IMR-90 (cell line): ENCODE measurements around the gene IL23A. TPM values are rescaled to one million over a fixed set of nuclear protein-coding genes. Genes with fewer than 3 reads are reported as not detected.

Experiments
- ATAC-seq: fragments of 200-7000 bp; cut with Tn5 transposase; 2 replicates; pipeline ENCODE4 v1.9.1; 2020; ENCODE audit warnings: low read depth, mild to moderate bottlenecking, moderate library complexity
- BruUV-seq: library from RNA; stranded (reverse); fragments of 400-500 nt; replicated peaks from 2 replicates; lab custom pipeline; 2021; lab: Mats Ljungman, UMichigan
- CTCF ChIA-PET: fragments of 300-600 bp; formaldehyde crosslinking; extraction: SDS; loops from one replicate; lab custom pipeline; 2021; ENCODE audit warnings: antibody characterized with exemption; lab: Yijun Ruan, JAX
- POLR2A ChIA-PET: fragments of 300-600 bp; sonication (Branson Sonifier 250); formaldehyde crosslinking; loops from one replicate; lab custom pipeline; 2022; ENCODE audit warnings: antibody characterized with exemption; ENCODE audit not compliant: unreplicated experiment; lab: Charles Lee
- DNase-seq: peaks from one replicate; pipeline ENCODE4 v3.0.0; 2013
- H2AFZ ChIP-seq: replicated peaks from 2 replicates; pipeline ENCODE3; 2013; ENCODE audit warnings: low read length, mild to moderate bottlenecking; ENCODE audit not compliant: poor library complexity
- H2AK5ac ChIP-seq: 2 replicates; pipeline ENCODE4 v1.6.1; 2013; ENCODE audit warnings: low read depth, low read length, inconsistent platforms
- H2AK9ac ChIP-seq: replicated peaks from 2 replicates; pipeline ENCODE3; 2013; ENCODE audit warnings: mild to moderate bottlenecking, low read depth, low read length, moderate library complexity; ENCODE audit not compliant: poor library complexity
- H2BK120ac ChIP-seq: 2 replicates; pipeline ENCODE4 v1.6.1; 2013; ENCODE audit warnings: low read depth, low read length, inconsistent platforms
- H2BK15ac ChIP-seq: 3 replicates; pipeline ENCODE4 v1.6.1; 2013; ENCODE audit warnings: low read depth, low read length, inconsistent platforms
- H2BK20ac ChIP-seq: 2 replicates; pipeline ENCODE4 v1.6.1; 2013; ENCODE audit warnings: low read depth, mild to moderate bottlenecking, inconsistent platforms, low read length, moderate library complexity
- H2BK5ac ChIP-seq: 2 replicates; pipeline ENCODE4 v1.6.1; 2013; ENCODE audit warnings: mild to moderate bottlenecking, low read depth, low read length, inconsistent platforms; ENCODE audit not compliant: poor library complexity, severe bottlenecking
- H3K14ac ChIP-seq: replicated peaks from 2 replicates; pipeline ENCODE4 v1.6.1; 2013; ENCODE audit warnings: low read depth, low read length, inconsistent platforms
- H3K18ac ChIP-seq: 2 replicates; pipeline ENCODE4 v1.6.1; 2013; ENCODE audit warnings: low read depth, low read length, control low read depth
- H3K23ac ChIP-seq: 2 replicates; pipeline ENCODE4 v1.6.1; 2013; ENCODE audit warnings: low read depth, low read length, inconsistent platforms
- H3K27ac ChIP-seq: 2 replicates; pipeline ENCODE4 v1.5.1; 2013; ENCODE audit warnings: mild to moderate bottlenecking, control low read depth, low read length; ENCODE audit not compliant: insufficient read depth
- H3K27me3 ChIP-seq: 2 replicates; pipeline ENCODE4 v1.6.1; 2013; ENCODE audit warnings: low read length; ENCODE audit not compliant: control insufficient read depth, insufficient read depth
- H3K36me3 ChIP-seq: 2 replicates; pipeline ENCODE4 v1.6.1; 2013; ENCODE audit warnings: low read length, mixed read lengths; ENCODE audit not compliant: control insufficient read depth, insufficient read depth
- H3K4ac ChIP-seq: 2 replicates; pipeline ENCODE4 v1.6.1; 2013; ENCODE audit warnings: low read depth, low read length, inconsistent platforms
- H3K4me1 ChIP-seq: 2 replicates; pipeline ENCODE4 v1.6.1; 2013; ENCODE audit warnings: low read length, mixed read lengths; ENCODE audit not compliant: control insufficient read depth, insufficient read depth
- H3K4me2 ChIP-seq: 2 replicates; pipeline ENCODE4 v1.6.1; 2013; ENCODE audit warnings: low read depth, mild to moderate bottlenecking, control low read depth, low read length, moderate library complexity
- H3K4me3 ChIP-seq: 2 replicates; pipeline ENCODE4 v1.5.1; 2013; ENCODE audit warnings: low read depth, mild to moderate bottlenecking, control low read depth, low read length, moderate library complexity; ENCODE audit not compliant: insufficient read depth
- H3K56ac ChIP-seq: 2 replicates; pipeline ENCODE4 v1.6.1; 2013; ENCODE audit warnings: low read length, inconsistent platforms; ENCODE audit not compliant: insufficient read depth; ENCODE audit errors: extremely low read depth
- H3K79me1 ChIP-seq, 2 experiments: 2 replicates each; pipeline ENCODE4 v1.6.1; 2013; ENCODE audit warnings: low read length in 2 of 2, inconsistent platforms in 1 of 2, low read depth in 1 of 2
- H3K9ac ChIP-seq: 2 replicates; pipeline ENCODE4 v1.6.1; 2013; ENCODE audit warnings: low read depth, low read length, control low read depth
- H3K9me1 ChIP-seq: 2 replicates; pipeline ENCODE4 v1.6.1; 2013; ENCODE audit warnings: low read length, inconsistent platforms; ENCODE audit not compliant: insufficient read depth
- H3K9me3 ChIP-seq: 2 replicates; pipeline ENCODE4 v1.6.1; 2013; ENCODE audit warnings: low read length; ENCODE audit not compliant: control insufficient read depth, insufficient read depth
- H4K20me1 ChIP-seq: 2 replicates; pipeline ENCODE4 v1.6.1; 2013; ENCODE audit warnings: low read length, inconsistent platforms; ENCODE audit not compliant: insufficient read depth
- H4K5ac ChIP-seq: 2 replicates; pipeline ENCODE4 v1.6.1; 2013; ENCODE audit warnings: mild to moderate bottlenecking, low read depth, low read length, control low read depth
- H4K8ac ChIP-seq, 2 experiments: 2 replicates each; pipeline ENCODE4 v1.6.1; 2013; ENCODE audit warnings: low read depth in 2 of 2, low read length in 2 of 2, control low read depth in 1 of 2, inconsistent platforms in 1 of 2
- H4K91ac ChIP-seq: 2 replicates; pipeline ENCODE4 v1.6.1; 2013; ENCODE audit warnings: low read depth, low read length, inconsistent platforms; ENCODE audit not compliant: insufficient read depth
- BHLHE40 ChIP-seq: fragments of 150-350 bp; IDR thresholded peaks from 2 replicates; pipeline ENCODE4 v1.6.1; 2016; ENCODE audit warnings: mild to moderate bottlenecking, low read depth, low read length
- CEBPB ChIP-seq: IDR thresholded peaks from 2 replicates; pipeline ENCODE4 v1.6.1; 2012; ENCODE audit warnings: low read depth, low read length, improper control_type of control experiment
- CHD1 ChIP-seq: IDR thresholded peaks from 2 replicates; pipeline ENCODE4 v1.6.1; 2012; ENCODE audit warnings: low read depth, low read length, improper control_type of control experiment
- CTCF ChIP-seq: conservative IDR thresholded peaks from 2 replicates; pipeline ENCODE4 v1.5.1; 2012; ENCODE audit warnings: mild to moderate bottlenecking, low read depth, low read length, improper control_type of control experiment
- ELK1 ChIP-seq: fragments of 150-350 bp; IDR thresholded peaks from 2 replicates; pipeline ENCODE4 v1.6.1; 2016; ENCODE audit warnings: low read depth, mild to moderate bottlenecking, low read length, moderate library complexity, borderline replicate concordance
- FOS ChIP-seq: fragments of 150-350 bp; IDR thresholded peaks from 2 replicates; pipeline ENCODE4 v1.6.1; 2016; ENCODE audit warnings: low read depth, low read length
- MAFK ChIP-seq: IDR thresholded peaks from 2 replicates; pipeline ENCODE4 v1.6.1; 2012; ENCODE audit warnings: low read depth, low read length, improper control_type of control experiment
- MAZ ChIP-seq: IDR thresholded peaks from 2 replicates; pipeline ENCODE4 v1.6.1; 2012; ENCODE audit warnings: low read depth, mild to moderate bottlenecking, low read length, improper control_type of control experiment, moderate library complexity, borderline replicate concordance
- MXI1 ChIP-seq: IDR thresholded peaks from 2 replicates; pipeline ENCODE4 v1.6.1; 2012; ENCODE audit warnings: low read depth, mild to moderate bottlenecking, low read length, moderate library complexity, borderline replicate concordance
- NFE2L2 ChIP-seq: fragments of 150-350 bp; IDR thresholded peaks from 2 replicates; pipeline ENCODE4 v1.6.1; 2016; ENCODE audit warnings: low read depth, mild to moderate bottlenecking, low read length
- POLR2A ChIP-seq: IDR thresholded peaks from 2 replicates; pipeline ENCODE4 v1.6.1; 2012; ENCODE audit warnings: mild to moderate bottlenecking, low read depth, low read length
- RAD21 ChIP-seq: IDR thresholded peaks from 2 replicates; pipeline ENCODE4 v1.6.1; 2012; ENCODE audit warnings: low read length, improper control_type of control experiment
- RCOR1 ChIP-seq: IDR thresholded peaks from 2 replicates; pipeline ENCODE4 v1.6.1; 2012; ENCODE audit warnings: mild to moderate bottlenecking, low read length, improper control_type of control experiment; ENCODE audit not compliant: insufficient replicate concordance
- RFX5 ChIP-seq: IDR thresholded peaks from 2 replicates; pipeline ENCODE4 v1.8.0; 2012; ENCODE audit warnings: low read depth, mild to moderate bottlenecking, low read length, moderate library complexity
- SMC3 ChIP-seq: fragments of 150-350 bp; IDR thresholded peaks from 2 replicates; pipeline ENCODE4 v1.6.1; 2016; ENCODE audit warnings: low read depth, mild to moderate bottlenecking, antibody characterized with exemption, low read length, moderate library complexity
- USF2 ChIP-seq: fragments of 150-350 bp; IDR thresholded peaks from 2 replicates; pipeline ENCODE4 v1.6.1; 2017; ENCODE audit warnings: mild to moderate bottlenecking, antibody characterized with exemption, low read length, low read depth
- WGBS, 2 experiments: methylation state at CpG; one replicate each; pipeline versions ENCODE4 v1.1.5 to v1.1.7; 2013; ENCODE audit warnings: missing lambda C conversion rate in 2 of 2; ENCODE audit not compliant: insufficient read length in 1 of 2; ENCODE audit errors: extremely low coverage in 2 of 2; 5-methylcytosine and 5-hydroxymethylcytosine counted together
- dilution Hi-C: fragments of 300-500 bp; cut with HindIII; formaldehyde crosslinking; loops from one replicate; pipeline ENCODE4 v1.14.3; 2018; ENCODE audit warnings: low sequenced_read_pairs; ENCODE audit not compliant: unreplicated experiment
- in situ Hi-C: fragments of 300-500 bp; cut with MboI; formaldehyde crosslinking; loops from 3 replicates; pipeline ENCODE4 v1.14.3; 2019; ENCODE audit warnings: low sequenced_read_pairs, inconsistent platforms, mixed read lengths
- intact Hi-C: fragments of 100-400 bp; cut with micrococcal nuclease; formaldehyde crosslinking; loops from 2 replicates; pipeline ENCODE4 v1.10.0; 2022
- polyA plus RNA-seq, 3 experiments: library from polyadenylated mRNA; depleted of rRNA; stranded (reverse); fragments of >200 nt; gene quantifications; 2 replicates each; pipeline ENCODE4 v1.2.3, GENCODE V29; 2012; ENCODE audit warnings: low replicate concordance in 1 of 3
- total RNA-seq: library from RNA; depleted of rRNA; stranded (reverse); fragments of >200 nt; gene quantifications from 2 replicates; pipeline ENCODE4 v1.2.3, GENCODE V29; 2012

Gene IL23A
- total and polyA plus RNA-seq, 2 of the 4 experiments (the other 2 are of a cell fraction), result 0.55 TPM; not detected in 1

- no peak overlapping the region for H3K18ac ChIP-seq
- peak overlapping the region; percentile 87 for H2AK9ac ChIP-seq
- H3K9ac ChIP-seq, result peak overlapping the region; percentile 97
- H4K20me1 ChIP-seq, result no peaks in the 10 kb centered on the region
- H3K9me1 ChIP-seq, result no peaks in the 10 kb centered on the region
- H4K5ac ChIP-seq, result peak overlapping the region; percentile 81
- H4K91ac ChIP-seq, result peak overlapping the region; percentile 12
- ChIA-PET POLR2A (interaction anchor here (0.6 kb wide), 1 partner anchor 18 kb away, joined by 3 read pairs; the partner anchor contains the start of gene PAN2), CTCF (no interaction called here)
- peaks cover 4% of the 10 kb centered on the region for H3K4me1 ChIP-seq
- peak overlapping the region; percentile 93 to 100 for H4K8ac ChIP-seq
- WGBS, 2 experiments, result no CpG with 5 or more reads among the region's 11 CpGs
- TF ChIP-seq SMC3 (no peak), BHLHE40 (no peak), NFE2L2 (no peak), MAZ (no peak), MXI1 (no peak), RCOR1 (no peak), CHD1 (no peak), FOS (no peak), POLR2A (no peak), USF2 (no peak), RAD21 (no peak), CEBPB (no peak), ELK1 (no peak), RFX5 (no peak), MAFK (no peak), CTCF (no peak)
- H2BK120ac ChIP-seq, result no peak overlapping the region
- H2AFZ ChIP-seq, result peak overlapping the region; percentile 98
- dilution Hi-C loops, result no loop called here
- DNase-seq (no peak), ATAC-seq (no peak; the same call in 1 of the 2 replicates)
- H3K9me3 ChIP-seq, result no peaks in the 10 kb centered on the region
- in situ Hi-C loops, result no loop called here
- H2AK5ac ChIP-seq, result peak overlapping the region; percentile 63
- H2BK15ac ChIP-seq, result no peak overlapping the region
- H2BK20ac ChIP-seq, result no peak overlapping the region
- H2BK5ac ChIP-seq, result peak overlapping the region; percentile 95
- H3K14ac ChIP-seq, result peak overlapping the region; percentile 78
- H3K79me1 ChIP-seq, result peaks cover 11 to 30% of the 10 kb centered on the region in 2 experiments
- H3K56ac ChIP-seq, result peak overlapping the region; percentile 90
- H3K23ac ChIP-seq, result peak overlapping the region; percentile 85
- H3K4ac ChIP-seq, result peak overlapping the region; percentile 99
- BruUV-seq, result no TSS peak
- H3K27ac ChIP-seq, result peak overlapping the region; percentile 97
- H3K4me3 ChIP-seq, result peak overlapping the region; percentile 77
- peaks cover 18% of the 10 kb centered on the region for H3K36me3 ChIP-seq
- no peaks in the 10 kb centered on the region for H3K27me3 ChIP-seq
- intact Hi-C loops, result loop anchor here (5.0 kb wide), 1 partner anchor 147 kb away; no protein-coding TSS in a partner anchor
- H3K4me2 ChIP-seq, result peak overlapping the region; percentile 95
Measured at GRCh38 chr12:56315249-56315621, 23.4 kb upstream of the IL23A start.
